ENCODE data around the gene YIPF3.
"Not testable (repeated sequence)": the region's sequence is repeated elsewhere in the genome, so short reads cannot be mapped to it uniquely, and the experiment has no call there.

YIPF3 gene

GRCh38 chr6:43509984-43510826, 6.5 kb downstream of the YIPF3 start, which contains the start of gene LRRC73:
Gene LRRC73 (minus strand): TSS chr6:43510346. CDS start chr6:43509785, 561 bp downstream.
- DNase-seq (ENCODE audit: low read depth, low spot score) = no peak

DNA sequence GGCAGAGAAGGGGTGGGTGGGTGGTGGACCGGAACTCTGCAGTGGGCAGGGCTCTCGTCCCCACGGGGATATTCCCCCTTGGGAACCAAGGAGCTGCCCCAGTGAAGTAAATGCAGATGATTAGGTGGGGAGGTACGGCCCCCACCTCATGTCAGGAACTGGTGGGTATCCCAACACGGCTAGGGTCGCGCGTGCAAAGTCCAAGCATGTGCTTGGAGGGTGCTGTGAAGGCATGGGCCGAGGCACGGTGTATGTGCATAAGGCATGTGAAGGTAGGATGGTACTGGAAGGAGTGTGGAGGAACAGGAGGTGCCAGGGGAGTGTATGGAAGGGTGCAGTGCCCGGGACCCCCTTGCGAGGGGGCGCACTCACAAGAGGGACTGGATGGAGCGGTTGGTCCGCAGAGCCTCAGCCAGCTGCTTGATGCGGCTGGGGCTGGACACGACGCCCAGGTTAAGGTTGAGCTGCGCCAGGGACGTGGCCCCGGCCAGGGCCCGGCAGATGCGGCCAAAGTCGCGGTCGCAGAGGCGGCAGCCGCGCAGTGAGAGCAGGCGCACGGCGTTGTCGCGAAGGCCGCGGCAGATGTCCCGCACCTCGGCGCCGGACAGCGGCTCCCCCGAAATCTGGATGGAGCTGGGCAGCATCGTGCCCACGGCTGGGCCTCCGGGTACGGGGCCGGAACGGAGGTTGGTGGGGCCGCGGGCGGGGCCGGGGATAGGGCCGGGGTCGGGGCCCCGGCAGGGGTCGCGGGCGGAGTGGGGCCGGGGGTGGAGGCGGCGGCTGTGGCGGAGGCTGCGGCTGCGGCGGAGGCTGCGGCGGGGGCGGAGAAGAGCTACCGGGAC, 7.4 kb downstream of the YIPF3 start:
- no peak for DNase-seq (ENCODE audit: low read depth, low spot score)

DNA sequence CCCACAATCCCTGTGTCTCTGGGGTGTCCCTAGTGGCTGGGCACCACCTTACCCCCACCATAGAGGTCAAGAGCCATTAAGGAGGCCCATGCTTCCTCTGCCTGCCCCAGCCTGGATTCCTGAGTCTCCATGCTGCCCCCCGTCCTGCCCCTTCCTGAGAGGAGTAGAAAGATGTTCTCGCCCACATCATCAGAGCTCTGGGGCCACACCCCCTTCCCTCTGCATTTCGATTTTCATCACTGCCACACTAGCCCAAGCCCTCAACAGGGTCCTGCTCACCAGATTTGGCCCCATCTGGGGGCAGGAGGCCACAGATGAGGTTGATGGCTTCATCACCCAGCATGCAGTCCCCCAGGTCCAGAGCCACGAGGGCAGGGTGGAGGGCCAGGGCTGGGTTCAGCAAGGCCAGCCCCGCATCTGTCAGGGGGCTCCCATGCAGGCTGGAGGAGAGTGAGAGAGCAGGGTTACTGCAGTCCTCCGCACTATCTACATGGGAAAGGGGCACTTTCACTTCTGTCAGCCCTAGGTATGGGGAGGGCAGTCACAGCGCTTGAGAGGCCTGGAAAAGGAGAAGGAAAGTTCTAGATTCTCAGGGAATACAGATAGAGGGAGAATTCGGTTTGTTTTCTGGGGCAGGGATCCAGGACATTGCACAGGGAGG, 8.1 kb downstream of the YIPF3 start:
- DNase-seq (ENCODE audit: low read depth, low spot score) = no peak

DNA sequence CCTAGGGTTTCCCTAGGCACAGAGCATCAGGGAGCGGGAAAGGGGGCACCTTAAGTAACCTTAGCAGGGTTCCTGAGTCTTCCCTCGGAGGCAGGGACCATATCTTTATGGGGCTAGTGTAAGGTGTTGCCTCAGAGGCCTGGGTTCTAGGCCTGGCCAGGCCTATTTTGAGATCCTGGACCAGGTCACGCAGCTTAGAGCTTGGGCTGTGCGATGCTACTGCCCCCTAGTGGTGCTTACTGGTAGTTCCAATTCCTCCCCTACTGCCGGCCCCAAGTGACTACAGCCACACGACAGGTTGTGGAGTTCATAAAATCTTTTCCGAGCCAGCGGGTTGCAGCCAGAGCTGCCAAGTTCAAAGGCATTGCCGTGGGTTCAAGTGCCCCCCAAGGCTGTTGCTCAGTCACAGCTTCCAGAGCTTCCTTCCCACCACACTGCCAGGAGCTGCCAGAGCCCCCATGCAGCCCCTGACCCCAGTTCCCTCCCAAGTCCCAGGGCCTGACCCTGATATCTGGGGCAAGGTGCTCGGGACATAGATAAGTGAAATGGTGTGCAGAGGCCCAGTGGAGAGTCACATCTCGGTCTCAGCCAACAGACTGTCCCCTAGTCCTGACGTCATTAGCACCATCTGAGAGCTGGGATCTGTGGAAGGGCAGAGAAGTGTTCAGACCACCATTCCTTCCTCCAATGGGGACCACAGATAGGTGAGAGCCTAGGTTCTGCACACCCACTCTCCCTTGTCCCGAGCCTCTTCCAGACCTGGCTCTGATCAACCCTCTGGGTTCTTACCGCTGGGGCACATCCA, 9.9 kb downstream of the YIPF3 start:
- DNase-seq (ENCODE audit: low read depth, low spot score) = no peak

- no peak for DNase-seq (ENCODE audit: low read depth, low spot score)
These were observed 10.6 kb downstream of the YIPF3 start for GRCh38 chr6:43506171-43506570.

GRCh38 chr6:43505718-43506117, 11.0 kb downstream of the YIPF3 start:
- DNase-seq (ENCODE audit: low read depth, low spot score) = no peak

DNA sequence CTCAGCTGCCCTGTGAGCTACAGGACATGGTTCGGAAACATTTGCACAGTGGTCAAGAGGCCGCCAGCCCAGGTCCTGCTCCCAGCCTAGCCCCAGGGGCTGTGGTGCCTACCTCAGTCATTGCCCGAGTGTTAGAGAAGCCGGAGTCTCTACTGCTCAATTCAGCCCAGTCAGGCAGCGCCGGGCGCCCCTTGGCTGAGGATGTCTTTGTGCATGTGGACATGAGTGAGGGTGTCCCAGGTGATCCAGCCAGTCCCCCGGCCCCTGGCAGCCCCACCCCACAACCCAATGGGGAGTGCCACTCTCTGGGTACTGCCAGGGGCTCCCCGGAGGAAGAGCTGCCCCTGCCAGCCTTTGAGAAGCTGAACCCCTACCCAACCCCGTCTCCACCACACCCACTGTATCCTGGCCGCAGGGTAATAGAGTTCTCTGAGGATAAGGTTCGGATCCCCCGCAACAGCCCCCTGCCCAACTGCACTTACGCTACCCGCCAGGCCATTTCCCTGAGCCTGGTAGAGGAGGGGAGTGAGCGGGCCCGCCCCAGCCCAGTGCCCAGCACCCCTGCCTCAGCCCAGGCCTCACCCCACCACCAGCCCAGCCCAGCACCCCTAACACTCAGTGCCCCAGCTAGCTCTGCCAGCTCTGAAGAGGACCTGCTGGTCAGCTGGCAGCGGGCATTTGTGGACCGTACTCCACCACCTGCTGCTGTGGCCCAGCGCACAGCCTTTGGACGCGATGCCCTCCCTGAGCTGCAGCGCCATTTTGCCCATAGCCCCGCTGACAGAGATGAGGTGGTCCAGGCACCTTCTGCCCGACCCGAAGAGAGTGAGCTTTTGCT, 11.8 kb downstream of the YIPF3 start:
- no peak for DNase-seq (ENCODE audit: low read depth, low spot score)

GRCh38 chr6:43503443-43503842, 13.3 kb downstream of the YIPF3 start:
- no peak for DNase-seq (ENCODE audit: low read depth, low spot score)

DNA sequence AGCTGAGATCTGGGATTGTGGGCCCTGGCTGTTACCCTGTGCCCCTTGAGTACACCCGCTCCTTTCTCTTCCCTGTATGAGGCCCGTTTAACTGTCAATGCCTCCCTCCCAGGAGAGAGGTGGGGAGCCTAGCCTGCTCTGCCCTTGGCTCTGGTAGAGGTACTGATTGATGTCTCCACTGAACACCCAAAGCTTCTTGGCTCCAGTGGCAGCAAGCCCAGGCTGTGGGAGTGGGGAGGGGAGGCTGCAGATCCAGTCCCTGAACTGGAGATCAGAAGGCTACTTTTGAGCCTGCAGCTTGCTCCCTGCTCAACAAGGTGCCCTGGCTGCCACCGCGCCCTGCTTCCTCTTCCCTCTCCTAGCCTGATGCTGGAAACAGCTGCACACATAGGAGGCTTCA, 14.1 kb downstream of the YIPF3 start:
- no peak for DNase-seq (ENCODE audit: low read depth, low spot score)

GRCh38 chr6:43500921-43501320, 15.8 kb downstream of the YIPF3 start:
- no peak for DNase-seq (ENCODE audit: low read depth, low spot score)

- no peak for DNase-seq (ENCODE audit: low read depth, low spot score)
These were observed 17.5 kb downstream of the YIPF3 start for GRCh38 chr6:43499028-43499815.

DNA sequence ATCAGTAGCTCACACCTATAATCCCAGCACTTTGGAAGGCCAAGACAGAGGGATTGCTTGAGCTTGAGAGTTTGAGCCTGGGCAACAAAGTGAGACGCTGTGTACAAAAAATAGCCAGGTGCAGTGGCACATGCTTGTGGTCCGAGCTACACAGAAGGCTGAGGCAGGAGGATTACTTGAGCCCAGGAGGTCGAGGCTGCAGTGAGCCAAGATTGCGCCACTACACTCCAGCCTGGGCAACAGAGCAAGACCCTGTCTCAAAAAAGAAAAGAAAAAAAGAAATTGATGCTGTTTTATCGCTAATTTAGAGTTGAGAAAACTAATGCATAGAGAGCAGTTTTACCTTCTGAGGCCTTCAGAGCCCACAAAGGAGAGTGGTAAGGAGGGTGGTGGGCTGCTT, 18.4 kb downstream of the YIPF3 start:
- not testable (repeated sequence) for DNase-seq (ENCODE audit: low read depth, low spot score)

DNA sequence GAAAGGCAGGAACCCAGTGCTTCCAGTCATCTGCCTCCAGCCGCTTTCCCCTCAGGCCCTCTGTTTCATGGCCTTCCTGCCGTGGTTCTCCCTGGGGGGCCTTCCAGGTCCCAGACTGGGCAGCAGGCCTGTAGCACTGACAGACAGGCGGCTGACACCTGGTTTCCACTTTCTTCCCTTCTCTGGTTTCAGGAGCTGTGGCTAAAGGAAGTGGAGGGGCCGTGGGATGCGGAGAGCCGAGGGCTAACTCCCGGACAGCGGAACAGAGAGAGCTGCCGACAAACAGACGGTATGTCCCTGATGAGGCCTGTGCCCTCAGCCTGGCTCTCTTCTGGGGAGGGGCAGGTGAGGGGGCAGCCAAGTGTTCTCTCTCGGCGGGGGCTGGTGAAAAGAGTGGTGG, 19.0 kb downstream of the YIPF3 start:
- no peak for DNase-seq (ENCODE audit: low read depth, low spot score)

DNA sequence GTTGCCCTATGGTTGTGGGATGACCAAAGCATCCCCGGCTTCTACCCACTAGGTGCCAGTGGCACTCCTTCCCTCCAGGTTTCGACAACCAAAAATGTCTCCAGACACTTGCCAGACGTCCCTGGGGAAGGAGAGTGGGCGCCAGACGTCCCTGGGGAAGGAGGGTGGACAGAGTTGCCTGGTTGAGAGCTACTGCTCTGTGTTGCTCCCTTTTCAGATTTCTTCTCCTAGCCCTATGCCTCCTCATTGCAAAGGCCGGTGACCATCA, 19.7 kb downstream of the YIPF3 start:
- no peak for DNase-seq (ENCODE audit: low read depth, low spot score)

DNA sequence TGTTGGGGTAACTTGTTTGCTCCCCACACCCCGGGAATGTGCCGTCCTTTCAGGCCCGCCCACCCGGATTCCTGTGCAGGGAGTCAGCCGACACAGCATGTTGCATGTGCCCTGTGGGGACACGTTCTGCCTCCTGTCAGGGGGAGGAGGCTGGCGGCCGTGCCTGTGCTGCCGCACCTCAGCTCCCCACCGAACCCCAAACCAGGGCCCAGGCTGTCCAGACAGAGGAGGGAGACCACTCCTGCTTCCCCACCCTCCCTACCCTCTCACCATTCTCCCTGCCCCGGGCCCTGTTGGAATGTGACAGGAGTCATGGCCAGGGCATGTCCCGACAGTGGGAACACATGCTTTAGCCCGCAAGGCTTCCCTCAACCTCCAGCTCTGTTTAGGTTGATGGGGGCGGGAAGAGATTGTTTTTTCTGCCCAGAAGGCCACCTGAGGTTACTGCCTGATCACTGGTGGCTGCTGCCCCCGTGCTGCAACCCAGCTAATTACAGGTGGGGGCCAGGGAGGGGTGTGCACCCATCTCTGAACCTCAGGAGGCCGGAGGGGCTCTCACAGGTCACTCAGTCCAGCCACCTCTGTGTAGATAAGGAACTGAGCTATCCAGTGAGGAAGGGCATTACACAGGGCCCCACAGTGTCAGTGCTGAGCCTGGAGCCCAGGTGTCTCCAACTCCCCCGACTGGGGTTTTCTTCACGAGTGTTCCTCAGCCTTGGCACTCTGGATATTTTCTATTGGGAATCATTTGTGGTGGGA, 20.2 kb downstream of the YIPF3 start:
- no peak for DNase-seq (ENCODE audit: low read depth, low spot score)

DNA sequence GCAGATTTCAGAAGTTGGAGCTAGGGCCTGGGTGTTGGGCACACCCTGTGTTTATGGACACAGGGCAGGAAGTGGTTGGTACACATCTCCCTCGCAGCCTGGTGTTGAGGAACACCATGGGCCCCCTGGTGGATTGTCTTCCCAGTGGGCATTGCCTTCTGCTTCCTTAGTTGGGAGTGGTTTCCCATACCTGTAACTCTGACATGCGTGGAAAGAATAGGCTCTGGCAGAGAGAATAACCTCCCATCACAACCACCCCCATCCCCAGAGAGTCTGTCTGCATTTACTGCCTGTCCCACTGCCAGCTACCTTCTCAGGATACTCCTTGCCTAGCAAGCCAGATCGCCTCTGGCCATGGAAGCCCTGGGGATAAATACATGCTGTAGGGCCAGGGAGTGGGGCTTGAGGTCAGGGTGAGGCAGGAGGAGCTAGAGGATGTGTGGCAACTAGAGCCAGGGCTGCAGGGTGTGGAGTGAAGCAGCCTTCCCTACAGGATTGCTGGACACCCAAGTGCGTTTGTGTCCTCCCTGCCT, 21.3 kb downstream of the YIPF3 start:
- DNase-seq (ENCODE audit: low read depth, low spot score) = no peak

DNA sequence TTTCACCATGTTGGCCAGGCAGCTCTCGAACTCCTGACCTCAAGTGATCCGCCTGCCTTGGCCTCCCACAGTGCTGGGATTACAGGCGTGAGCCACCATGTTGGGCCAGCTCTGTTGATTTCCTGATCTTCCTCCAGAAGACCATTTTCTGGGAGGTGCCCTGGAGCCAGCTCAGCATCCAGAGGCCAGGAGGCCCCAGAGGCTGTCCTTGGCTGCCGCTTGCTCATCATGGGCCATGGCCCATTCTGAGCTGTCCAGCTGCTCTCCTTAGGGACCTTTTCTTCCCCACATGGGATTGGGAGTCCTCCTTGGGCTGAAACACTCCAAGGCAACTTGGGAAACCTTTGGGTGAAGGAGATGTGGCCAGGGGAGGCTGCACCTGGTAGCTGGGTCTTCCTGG, 22.0 kb downstream of the YIPF3 start:
- DNase-seq (ENCODE audit: low read depth, low spot score) = no peak

DNA sequence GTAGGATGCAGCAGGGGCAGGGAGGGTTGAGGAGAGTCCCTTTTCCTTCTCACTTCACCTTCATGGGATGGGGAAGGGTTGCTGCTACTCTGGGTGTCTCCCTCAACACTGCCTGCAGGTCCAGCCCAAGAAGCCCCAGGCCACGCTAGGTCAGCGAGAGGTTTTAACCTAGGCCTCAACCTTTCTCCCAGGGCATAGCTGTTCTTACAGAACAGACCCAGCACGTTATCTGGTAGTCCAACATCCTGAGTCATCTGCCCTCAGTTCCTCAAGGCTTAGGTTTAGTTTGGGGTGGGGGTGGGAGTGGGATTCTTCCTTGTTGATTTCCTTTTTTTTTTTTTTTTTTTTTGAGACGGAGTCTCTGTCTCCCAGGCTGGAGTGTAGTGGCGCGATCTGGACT, 22.4 kb downstream of the YIPF3 start:
- no peak for DNase-seq (ENCODE audit: low read depth, low spot score)

- DNase-seq (ENCODE audit: low read depth, low spot score) = no peak
These were observed 22.9 kb downstream of the YIPF3 start for GRCh38 chr6:43493833-43494232.
